ENCODE measurements around the gene SLC38A4.

The SLC38A4 gene

GRCh38 chr12:46825591-46826414 is at the start of gene SLC38A4:
TSS of gene SLC38A4 (minus strand) at chr12:46825997. CDS start at chr12:46793071, 32,926 bp downstream.
- H3K4me3 ChIP-seq (ENCODE audit: low read depth, low read length): no peak within 1 kb of the TSS
- DNase-seq (ENCODE audit: low read depth): no peak
- no peak for TF ChIP-seq CTCF (IDR thresholded peaks at IDR 0.05; ENCODE audit: low read depth, low read length, missing control alignments)

- no peak for TF ChIP-seq CTCF (IDR thresholded peaks at IDR 0.05; ENCODE audit: low read depth, low read length, missing control alignments)
- DNase-seq (ENCODE audit: low read depth): no peak
- no peak overlapping the region for H3K4me3 ChIP-seq (ENCODE audit: low read depth, low read length)
Measured at GRCh38 chr12:46875095-46875494, 49.3 kb upstream of the SLC38A4 start.

GRCh38 chr12:46874642-46875041 is 48.8 kb upstream of the SLC38A4 start:
- TF ChIP-seq CTCF (IDR thresholded peaks at IDR 0.05; ENCODE audit: low read depth, low read length, missing control alignments): no peak

GRCh38 chr12:46872135-46872534 is 46.3 kb upstream of the SLC38A4 start:
- no peak for DNase-seq (ENCODE audit: low read depth)
- TF ChIP-seq CTCF (IDR thresholded peaks at IDR 0.05; ENCODE audit: low read depth, low read length, missing control alignments): no peak
- no peak overlapping the region for H3K4me3 ChIP-seq (ENCODE audit: low read depth, low read length)

More at GRCh38 chr12:46874642-46875041, 48.8 kb upstream of the SLC38A4 start:
- no peak for DNase-seq (ENCODE audit: low read depth)
- H3K4me3 ChIP-seq (ENCODE audit: low read depth, low read length): no peak overlapping the region

GRCh38 chr12:46865311-46865710 is 39.5 kb upstream of the SLC38A4 start:
- H3K4me3 ChIP-seq (ENCODE audit: low read depth, low read length): no peak overlapping the region
- DNase-seq (ENCODE audit: low read depth): no peak
- no peak for TF ChIP-seq CTCF (IDR thresholded peaks at IDR 0.05; ENCODE audit: low read depth, low read length, missing control alignments)

GRCh38 chr12:46858368-46858767 is 32.6 kb upstream of the SLC38A4 start:
- DNase-seq (ENCODE audit: low read depth): no peak

More at GRCh38 chr12:46858368-46858767, 32.6 kb upstream of the SLC38A4 start:
- no peak for TF ChIP-seq CTCF (IDR thresholded peaks at IDR 0.05; ENCODE audit: low read depth, low read length, missing control alignments)
- H3K4me3 ChIP-seq (ENCODE audit: low read depth, low read length): no peak overlapping the region
